NCI-H187 treated with DMSO at 0.1 percent for 48 hours (cell line): Measurements from ENCODE around the gene MYH11.
"Not testable (repeated sequence)": the region's sequence is repeated elsewhere in the genome, so short reads cannot be mapped to it uniquely, and the experiment has no call there.

Experiments used
- DNase-seq: peaks from one replicate; lab custom pipeline; 2025; lab: John Stamatoyannopoulos, UW

Gene MYH11

GRCh38 chr16:15839204-15839603, 17.6 kb downstream of the MYH11 start:
- not testable (repeated sequence) for DNase-seq

DNA sequence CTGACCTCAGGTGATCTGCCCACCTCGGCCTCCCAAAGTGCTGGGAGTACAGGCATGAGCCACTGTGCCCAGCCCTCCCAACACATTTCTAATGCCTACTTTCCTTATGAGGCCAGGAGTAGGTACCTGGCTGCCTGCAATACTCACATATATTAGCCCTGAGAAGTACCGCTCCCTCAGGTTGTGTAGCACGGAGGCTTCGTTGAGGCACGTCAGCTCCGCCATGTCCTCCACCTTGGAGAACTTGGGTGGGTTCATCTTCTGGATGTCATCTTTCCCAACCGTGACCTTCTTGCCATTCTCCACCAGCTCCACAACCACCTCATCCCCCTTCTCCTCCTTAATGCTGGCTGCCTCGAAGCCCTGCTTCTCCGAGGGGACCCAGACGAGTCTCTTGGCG, 19.1 kb downstream of the MYH11 start:
- DNase-seq: no peak

DNA sequence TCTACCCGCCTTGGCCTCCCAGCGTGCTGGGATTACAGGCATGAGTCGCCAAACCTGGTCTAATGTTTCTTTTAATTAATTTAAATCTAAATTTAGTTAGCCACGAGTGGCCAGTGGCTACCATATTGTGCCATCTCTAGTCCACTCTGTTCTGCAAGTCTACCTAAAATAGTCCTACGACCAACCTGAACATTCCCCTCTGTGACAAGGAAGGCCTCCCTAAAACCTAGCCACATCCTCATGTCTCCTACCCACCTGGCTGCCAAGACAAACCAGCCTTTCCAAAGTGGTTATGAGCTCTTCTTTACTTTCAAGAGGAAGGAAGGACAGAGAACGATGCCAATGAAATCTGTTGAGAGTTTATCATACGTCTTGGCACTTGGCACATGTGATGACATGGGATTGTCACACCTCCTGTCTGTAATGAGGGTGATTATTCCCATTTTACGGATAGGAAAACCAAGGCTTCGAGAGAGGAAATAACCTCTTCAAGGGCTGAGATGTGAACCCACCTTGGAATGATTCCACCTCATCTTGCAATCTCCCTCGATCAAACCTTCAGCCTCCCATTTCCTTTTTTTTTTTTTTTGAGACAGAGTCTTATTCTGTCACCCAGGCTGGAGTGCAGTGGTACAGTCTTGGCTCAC, 19.7 kb downstream of the MYH11 start:
- DNase-seq: no peak

DNA sequence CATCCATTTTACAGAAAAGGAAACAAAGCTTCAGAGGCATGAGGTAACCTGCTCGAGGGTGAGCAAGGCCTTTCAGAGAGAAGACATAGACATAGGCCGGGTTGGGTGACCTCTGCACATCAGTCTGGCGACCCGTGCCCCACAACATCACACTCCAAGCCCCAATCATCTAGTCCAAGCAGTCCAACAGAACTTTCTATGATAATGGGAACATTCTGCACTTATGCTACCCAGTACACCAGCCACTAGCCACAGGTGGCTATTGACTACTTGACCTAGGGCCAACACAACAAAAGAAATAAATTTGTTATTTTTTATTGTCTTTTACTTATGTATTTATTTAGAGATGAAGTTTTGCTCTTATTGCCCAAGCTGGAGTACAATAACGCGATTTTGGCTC, 20.8 kb downstream of the MYH11 start:
- DNase-seq: no peak

DNA sequence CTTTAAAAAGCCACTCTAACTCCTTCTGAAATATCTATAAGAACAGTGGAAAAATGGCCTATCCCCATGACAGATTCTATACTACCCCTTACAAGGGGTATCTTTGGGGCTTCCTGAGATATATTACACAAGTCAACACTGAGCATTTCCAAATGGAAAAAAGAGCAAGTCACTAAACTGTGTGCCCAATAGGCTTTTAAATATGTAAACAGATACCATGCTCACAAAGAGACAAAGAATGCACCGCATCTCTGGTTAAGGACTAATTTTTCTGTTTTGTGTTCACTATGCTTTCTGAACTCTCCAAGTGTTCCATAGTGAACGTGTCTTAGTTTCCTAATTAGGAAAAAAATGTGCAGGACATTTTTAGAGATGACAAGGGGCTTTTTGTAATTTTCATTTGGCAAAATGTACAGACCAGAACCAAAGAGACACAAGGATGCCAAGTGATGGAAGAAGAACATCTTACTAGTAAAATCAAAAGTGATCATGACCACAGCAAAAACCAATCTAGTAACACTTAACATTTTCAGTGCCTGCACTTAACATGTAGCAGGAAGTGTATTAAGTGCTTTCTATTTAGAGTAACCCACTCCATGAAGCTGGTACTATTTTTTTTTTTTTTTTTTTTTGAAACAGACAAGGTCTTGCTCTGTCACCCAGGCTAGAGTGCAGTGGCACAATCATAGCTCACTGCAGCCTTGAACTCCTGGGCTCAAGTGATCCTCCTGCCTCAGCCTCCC, 21.5 kb downstream of the MYH11 start:
- DNase-seq: no peak

DNA sequence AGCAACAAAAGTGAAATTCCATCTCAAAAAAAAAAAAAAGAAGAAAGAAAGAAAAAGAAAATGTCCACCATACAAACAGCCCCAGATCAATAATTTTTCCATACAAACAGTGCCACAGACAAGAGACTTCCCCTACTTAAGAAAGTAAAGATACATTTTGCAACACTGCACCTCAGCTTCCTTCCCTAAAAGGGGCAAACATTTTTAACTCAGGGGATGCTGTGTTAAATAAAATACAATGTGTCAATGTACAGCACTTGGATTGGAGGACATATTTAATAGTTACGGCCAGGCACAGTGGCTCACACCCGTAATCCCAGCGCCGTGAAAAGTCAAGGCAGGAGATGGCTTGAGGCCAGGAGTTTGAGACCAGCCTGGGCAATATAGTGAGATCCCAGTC, 22.3 kb downstream of the MYH11 start:
- DNase-seq: no peak

DNA sequence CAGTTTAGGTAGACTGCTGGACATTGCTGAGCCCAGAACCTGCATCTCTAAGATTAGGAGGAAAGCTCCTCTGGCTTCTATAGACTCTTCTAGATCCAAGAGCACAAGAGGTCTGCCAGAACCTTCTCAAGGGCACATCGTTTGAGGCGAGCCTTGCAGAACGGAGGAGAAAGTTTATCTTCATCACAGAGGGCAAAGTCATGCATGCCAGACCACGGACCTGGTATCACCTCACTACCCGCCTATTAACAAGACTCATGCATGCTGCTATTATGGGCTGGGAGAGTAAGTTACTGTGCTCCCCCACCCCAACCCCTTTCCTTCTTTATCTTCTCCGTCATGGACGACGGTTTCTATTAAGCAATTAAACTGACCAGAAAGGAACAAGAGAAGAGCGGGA, 23.3 kb downstream of the MYH11 start:
- DNase-seq: no peak

DNA sequence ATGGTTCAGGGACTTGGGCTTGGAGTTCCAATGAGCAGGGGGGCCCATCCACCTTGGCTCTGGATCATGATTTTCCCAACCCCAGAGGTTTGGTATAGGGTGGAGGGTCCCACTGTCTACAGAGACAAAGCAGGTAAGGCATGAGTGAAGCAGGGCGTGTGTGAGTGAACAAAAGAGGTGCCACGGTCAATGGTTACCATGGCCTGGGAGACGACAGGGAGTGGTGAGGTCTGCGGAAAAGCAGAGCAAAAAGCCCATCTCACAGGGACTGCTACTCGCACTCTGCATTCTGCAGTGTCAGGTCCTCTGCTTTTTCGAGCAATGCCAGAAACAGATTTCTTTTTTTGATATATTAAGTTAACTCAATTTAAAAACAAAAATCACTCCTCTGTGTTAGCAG, 24.6 kb downstream of the MYH11 start:
- DNase-seq: no peak

DNA sequence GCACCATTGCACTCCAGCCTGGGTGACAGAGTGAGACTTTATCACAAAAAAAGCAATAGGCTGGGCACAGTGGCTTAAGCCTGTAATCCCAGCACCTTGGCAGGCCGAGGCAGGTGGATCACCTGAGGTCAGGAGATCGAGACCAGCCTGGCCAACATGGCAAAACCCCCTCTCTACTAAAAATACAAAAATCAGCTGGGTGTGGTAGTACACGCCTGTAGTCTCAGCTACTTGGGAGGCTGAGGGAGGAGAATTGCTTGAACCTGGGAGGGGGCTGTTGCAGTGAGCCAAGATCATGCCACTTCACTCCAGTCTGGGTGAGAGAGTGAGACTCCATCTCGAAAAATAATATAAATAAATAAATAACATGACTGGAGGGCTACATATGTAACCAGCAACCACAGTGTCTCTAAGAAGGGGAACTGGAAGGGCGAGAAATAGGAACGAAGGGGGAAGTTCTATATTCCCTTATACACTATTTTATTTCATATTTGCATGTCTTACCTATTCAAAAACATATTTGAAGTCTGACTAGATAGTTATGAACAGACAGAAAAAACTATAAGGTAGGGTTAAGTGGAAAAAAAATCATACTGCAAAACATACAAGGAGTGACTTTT, 25.9 kb downstream of the MYH11 start:
- DNase-seq: no peak

- DNase-seq: no peak
Measured at GRCh38 chr16:15829460-15829859, 27.4 kb downstream of the MYH11 start.

DNA sequence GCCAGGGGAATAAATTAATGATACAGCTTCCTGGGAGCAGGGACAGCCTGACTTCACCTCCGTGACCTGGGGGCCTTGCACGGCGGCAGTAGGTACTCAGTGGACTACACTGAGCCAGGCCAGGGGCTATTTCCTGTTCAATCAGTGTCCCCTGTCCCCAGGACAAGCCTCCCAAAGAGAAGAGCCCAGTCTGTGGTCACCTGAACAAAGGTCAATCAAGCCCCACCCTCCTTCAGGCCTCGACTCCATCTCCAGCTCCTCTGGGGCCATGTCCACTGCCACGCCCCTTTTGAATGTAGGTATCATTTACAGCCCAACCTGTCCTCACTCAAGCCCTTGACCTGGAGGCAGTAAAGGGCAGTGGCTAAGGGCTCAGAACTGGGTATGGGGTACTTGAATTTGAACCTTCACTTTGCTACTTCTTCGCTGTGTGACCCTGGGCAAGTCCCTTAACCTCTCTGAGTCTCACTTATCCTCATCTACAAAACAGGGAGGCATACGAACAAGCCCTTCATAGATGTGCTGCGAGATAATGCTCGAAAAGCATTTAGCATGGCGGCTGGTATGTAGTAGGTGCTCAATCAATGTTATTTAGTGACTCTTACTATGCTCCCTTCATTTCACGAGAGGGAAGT, 29.0 kb downstream of the MYH11 start:
- no peak for DNase-seq

- no peak for DNase-seq
Measured at GRCh38 chr16:15827299-15827698, 29.5 kb downstream of the MYH11 start.

GRCh38 chr16:15825750-15826305, 31.0 kb downstream of the MYH11 start:
- no peak for DNase-seq

- no peak for DNase-seq
Measured at GRCh38 chr16:15822957-15823356, 33.9 kb downstream of the MYH11 start.

DNA sequence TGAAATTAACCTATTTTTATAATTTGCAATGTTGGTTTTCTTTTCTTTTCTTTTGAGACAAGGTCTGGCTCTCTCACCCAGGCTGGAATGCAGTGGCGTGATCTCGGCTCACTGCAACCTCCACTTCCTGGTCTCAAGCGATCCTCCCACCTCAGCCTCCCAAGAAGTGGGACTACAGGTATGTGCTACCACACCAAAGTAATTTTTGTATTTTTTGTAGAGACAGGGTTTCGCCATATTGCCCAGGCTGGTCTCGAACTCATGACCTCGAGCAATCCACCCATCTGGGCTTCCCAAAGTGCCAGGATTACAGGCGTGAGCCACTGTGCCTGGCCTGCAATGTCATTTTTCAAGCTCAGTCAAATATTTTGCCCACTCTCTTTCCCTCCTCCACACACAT, 36.0 kb downstream of the MYH11 start:
- DNase-seq: no peak

GRCh38 chr16:15819046-15819445, 37.8 kb downstream of the MYH11 start:
- DNase-seq: no peak

DNA sequence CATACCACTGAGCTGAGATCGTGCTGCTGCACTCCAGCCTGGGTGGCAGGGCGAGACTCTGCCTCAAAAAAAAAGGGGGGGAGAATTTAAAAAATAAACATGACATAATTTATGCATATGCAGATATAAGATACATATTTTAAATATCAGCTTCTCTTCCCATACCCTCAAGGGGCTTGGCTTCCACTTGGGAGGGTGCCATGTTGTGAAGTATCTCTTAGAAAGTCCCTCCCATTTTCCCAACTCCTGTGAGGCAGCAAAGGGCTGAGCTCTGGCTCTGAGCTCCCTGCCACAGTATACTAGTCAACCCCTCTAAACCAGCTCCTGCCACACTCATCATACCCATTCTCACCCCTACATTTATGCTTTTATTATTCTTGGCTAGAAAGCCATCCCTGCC, 39.4 kb downstream of the MYH11 start:
- no peak for DNase-seq

GRCh38 chr16:15816228-15816627, 40.6 kb downstream of the MYH11 start:
- DNase-seq: no peak

- DNase-seq: not testable (repeated sequence)
Measured at GRCh38 chr16:15812401-15812750, 44.5 kb downstream of the MYH11 start.

GRCh38 chr16:15811481-15812400, 45.1 kb downstream of the MYH11 start:
- DNase-seq: no peak

- no peak for DNase-seq
Measured at GRCh38 chr16:15810949-15811348, 45.9 kb downstream of the MYH11 start.

- DNase-seq: no peak
Measured at GRCh38 chr16:15810411-15810810, 46.4 kb downstream of the MYH11 start.
